Activated T-helper 1 cell treated with Interleukin-2 at 50 U/mL for 16 hours (primary cell): ENCODE data around the gene CSNK2A3.
"Not testable (repeated sequence)": the region's sequence is repeated elsewhere in the genome, so short reads cannot be mapped to it uniquely, and the experiment has no call there.

Source experiments
- DNase-seq: peaks from one replicate; pipeline ENCODE4 v3.0.0-alpha.2; 2020; ENCODE audit warnings: low read depth

Gene CSNK2A3

DNA sequence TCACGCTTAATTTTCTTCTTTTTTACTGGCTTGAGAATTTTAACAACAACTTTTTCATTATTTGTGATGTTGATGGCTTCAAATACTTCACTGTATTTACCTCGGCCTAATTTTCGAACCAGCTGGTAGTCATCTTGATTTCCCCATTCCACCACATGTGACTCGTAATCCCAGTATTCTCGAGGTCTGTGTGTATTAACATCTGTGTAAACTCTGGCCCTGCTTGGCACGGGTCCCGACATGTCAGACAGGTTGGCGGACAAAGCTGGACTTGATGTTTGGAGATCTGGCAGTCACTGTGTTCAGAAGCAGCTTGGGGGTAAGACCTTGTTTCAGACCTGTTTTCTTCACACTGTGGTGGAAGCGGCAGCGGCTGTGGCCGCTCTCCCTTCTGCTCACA lies at the start of gene CSNK2A3:
CSNK2A3 (minus strand) TSS at position 373 of the 400 bp plus-strand sequence; CDS start at position 242, 131 bp downstream.
- not testable (repeated sequence) for DNase-seq

DNA sequence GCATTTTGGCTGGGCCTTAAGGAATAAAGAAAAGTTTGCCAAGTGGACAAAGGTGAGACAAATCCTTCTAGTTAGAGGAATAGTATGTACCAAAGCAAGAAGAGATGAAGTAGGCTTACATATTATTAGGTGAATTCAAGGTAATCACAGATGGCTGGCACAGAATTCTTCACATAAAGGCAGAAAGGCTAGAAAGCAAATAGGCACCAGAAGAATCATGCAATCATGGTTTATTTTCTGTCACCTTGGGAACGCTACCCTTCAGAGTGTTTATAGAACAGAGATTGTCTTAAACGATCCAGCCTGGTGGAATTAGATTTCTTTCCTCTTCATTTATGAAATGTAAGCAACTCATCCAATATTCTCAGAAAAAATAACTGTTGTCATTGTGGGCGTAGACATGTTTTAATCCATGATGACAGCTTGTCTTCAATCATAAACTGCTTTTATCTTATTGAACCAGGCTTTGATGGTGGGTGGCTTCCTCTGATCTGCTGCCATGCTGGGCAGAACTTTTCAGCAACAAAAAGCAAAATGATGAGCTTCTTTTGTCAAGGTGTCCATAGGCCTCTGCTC lies 49.0 kb upstream of the CSNK2A3 start:
- DNase-seq: no peak

DNA sequence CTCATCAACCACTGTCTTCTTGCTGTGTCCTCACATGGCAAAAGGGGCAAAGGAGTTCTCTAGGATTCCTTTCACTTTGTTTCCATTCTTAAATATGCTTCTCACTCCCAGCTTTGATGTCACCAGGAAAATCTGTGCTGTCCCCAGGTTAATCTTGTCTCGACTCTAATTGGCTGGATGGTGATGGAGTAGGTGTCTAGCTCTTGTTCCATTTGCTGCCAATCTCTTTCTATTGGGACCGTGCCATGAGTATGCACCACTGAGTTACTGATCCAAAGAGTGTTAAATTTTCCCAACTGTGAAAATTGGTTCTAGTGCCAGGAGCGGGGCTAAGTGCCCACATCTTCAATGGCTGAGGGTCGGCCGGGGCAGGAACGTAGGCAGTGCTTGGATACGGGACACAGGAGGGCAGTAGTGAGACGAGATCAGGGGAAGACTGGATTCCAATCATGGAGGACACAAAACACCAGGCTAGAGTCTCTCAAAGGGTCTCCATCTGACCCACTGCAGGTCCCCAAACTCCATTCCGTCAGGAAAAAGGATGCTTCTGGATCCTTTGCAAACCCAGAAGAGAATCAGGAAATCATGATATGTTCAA lies 47.7 kb upstream of the CSNK2A3 start:
- no peak for DNase-seq

DNA sequence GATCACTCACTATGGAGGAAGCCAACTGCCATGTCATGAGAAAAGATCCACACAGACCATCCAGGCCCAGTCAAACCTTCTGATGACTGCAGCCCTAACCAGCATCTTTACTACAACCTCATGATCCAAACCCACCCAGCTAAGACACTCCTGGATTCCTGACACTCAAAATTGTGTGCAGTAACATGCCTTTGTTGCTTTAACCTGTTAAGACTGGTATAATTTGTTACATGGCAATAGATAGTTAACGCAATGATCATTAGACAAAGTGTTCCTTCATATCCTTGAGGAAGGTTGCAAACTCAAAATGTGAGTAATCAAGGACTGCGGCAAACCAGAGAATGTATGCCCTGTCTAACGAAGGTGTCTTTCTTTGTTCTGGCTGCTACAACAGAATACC lies 47.1 kb upstream of the CSNK2A3 start:
- no peak for DNase-seq

DNA sequence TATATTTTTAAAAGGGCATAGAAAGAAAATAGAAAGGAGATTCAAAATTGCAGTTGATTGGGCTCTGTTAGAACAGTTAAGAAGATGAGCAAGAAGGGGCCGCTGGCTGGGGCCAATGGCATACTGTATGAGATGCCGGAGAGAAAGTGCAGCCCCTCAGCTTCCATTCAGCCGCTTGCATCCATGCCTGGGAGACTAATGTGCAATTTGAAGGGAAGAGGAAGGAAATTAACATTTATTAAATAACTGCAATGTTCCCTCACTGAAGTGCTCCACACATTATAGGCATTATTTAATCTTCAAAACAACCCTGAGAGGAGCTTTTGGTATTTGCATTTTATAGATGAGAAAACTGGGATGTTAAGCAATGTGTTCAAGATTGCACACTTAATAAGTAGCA lies 44.7 kb upstream of the CSNK2A3 start:
- no peak for DNase-seq

DNA sequence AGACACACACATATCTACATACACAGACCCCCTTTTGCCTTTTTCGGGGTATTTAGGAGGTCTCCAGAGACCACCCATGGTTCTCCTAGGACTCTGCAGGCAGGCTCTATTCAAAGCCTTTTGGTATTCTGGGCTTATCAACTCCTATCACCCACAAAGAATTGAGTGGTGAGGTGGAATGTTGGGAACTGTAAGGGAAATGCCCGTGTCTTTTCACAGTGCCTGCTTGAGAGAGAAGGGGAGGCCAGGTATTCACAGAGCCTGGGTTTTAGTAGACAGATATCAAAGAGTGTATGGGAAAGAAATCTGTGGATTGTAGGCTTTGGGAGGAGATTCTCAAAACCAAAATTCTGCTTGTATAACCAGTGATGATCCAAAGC lies 44.0 kb upstream of the CSNK2A3 start:
- DNase-seq: no peak

DNA sequence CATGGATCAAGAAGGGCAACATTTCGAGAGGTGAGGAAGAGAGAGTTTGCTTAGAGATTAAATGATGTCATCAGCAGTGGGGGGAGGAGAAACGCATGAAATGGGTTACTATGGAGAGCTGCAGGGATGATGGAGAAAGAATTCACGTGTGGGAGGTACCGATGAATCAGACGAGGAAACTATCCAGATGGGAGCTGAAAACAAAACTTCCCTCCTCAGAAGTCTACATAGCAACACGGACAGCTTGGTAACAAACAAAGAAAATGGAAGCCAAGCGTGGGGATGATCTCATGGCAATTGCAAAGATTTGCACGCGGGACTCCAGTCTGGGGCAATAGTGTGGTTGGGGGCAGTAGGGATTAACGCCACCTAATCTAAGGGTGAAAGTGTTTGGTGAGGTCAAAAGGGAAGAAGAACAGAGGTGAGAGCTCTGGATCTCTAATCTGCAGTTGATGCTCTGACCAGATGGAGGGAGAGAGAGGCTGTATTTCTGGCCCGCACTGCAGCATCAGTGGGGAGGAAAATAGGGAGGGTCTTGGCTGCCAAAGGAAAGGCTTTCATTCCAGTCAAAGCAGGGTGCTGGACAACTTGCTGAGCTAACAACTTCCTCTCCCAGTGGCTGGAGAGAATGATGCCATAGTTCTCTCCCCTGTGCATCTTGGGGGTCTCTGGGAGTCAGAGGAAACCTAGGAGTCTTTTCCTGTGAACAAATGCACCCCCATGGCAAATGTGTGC lies 43.4 kb upstream of the CSNK2A3 start:
- no peak for DNase-seq

DNA sequence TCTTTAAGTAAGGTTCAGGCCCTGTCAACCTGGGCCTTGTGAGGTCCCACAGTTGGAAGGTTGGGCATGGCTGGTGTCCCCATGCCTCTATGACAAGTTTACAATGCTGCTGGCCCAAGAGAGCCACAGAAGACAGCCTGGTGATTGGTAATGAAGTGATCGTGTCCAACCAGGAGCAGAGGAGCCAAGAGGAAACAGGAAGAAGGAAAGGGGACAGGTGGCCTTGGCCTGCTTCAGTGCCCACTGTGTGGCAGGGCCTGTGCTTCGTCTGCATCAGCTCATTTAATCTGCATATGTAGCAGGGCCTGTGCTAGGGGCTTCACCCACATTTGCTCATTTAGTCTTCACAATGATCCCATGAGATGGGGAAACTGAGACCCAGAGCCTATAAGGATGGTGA lies 42.1 kb upstream of the CSNK2A3 start:
- no peak for DNase-seq

DNA sequence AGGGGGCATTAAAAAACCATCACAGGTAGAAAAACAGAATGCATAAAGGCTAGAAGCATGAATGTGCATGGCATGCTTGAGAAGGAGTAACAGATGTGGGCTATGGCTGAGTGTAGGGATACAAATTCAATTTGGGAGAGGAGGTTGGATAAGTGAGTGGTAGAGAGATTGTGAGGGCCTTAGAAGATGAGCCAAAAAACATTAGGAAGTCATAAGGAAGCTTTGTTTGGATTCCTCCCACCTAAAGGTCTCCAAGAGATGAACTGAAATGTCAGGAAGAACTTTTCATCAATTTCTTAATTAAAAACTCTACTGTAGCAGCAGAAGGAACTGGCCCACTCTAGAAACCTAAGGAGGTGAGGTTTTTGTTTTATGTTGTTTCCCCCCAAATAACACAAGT lies 41.2 kb upstream of the CSNK2A3 start:
- no peak for DNase-seq

DNA sequence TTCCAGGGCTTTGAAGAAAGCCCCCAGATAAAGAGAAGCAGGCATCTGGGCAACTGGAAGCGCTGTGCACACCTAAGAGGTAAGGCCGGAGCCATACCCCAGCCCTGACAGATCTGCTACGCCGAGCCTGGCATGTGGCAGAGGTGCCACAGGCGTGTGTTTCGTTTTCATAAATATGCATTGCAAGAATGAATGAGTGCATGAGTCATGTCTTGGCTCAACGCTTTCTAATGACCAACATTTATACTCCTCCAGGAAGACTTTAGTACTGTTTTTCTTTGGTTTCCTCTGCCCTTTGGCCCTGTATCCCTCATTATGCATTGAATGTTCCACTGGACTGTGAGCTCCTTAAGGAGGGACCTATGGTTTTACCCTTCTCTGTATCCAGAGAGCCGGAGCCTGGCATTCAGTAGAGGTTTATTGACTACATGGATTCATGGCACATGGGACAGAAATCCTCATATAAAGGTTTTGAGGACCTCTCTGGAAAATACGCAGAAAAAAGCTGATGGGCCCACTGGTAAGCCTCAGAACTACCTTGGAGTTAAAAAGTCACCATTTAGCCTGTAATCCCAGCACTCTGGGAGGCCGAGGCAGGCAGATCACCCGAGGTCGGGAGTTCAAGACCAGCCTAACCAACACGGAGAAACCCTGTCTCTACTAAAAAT lies 38.9 kb upstream of the CSNK2A3 start:
- no peak for DNase-seq

DNA sequence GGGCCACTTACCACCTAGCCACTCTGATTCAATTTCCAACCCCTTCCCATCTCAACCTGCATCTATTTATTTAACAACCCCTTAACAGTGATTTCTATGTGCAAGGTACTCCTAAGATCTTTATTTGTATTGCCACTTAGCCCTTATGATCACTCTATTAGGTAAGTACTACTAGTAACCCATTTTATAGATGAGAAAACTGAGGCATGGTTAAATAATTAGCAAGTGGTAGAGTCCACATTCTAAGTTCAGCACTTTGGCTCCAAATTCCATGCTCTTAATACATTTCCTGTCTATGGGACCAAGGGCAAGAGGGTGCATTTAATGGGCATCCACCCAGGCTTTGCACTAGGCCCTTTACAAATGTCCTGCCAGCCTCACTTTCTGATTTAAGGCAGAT lies 38.1 kb upstream of the CSNK2A3 start:
- DNase-seq: no peak

DNA sequence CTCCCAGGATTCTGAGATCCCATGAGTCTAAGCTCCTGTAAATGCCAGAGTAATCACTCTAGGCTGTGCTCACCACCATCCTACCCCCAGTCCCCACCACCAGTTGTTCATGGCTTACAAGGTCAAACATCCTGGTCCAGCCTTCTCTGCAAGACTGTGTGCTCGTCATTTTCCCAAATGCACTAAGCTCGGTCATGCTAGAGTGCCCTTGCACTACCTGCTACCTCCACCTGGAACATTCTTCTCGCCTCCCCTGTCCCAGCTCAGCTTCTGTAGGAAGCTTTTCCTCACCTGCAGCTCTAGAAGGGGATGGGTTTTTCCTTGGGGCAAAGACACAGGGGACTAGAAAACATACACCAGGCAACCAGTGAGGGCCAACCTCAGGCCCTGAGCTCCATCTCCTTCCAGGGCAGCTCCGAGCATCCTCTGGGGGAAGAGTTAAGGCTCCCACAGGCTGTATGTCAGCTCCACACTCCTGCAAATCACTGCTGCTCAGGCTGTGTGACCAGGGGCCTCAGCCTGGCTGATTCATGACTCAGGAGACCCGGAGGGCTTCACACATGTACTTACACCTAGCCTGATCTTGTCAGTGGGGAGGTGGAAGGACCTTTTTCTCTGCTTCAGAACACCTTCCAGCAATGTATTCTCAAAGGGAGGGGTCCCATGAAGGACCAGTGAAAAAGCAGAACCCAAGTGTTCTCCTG lies 37.2 kb upstream of the CSNK2A3 start:
- no peak for DNase-seq

DNA sequence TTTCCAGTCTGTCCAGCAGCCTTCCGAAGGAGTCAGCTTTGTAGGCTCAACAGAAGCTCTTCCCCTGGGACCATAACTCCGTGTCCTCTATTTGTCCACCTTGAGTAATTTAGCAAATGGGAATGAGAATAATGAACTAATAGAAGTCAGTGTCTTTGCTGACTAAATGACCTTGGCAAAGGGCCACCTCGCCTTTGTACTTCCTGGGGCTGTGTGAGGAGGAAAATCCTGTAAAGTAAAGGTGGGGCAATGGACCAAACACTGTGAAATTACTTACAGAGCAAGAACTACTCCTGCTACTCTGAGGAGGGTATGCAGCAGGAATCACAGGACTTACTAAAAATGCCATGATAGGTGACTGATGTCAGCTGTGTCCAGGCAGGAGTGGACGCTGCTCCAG lies 36.2 kb upstream of the CSNK2A3 start:
- no peak for DNase-seq

DNA sequence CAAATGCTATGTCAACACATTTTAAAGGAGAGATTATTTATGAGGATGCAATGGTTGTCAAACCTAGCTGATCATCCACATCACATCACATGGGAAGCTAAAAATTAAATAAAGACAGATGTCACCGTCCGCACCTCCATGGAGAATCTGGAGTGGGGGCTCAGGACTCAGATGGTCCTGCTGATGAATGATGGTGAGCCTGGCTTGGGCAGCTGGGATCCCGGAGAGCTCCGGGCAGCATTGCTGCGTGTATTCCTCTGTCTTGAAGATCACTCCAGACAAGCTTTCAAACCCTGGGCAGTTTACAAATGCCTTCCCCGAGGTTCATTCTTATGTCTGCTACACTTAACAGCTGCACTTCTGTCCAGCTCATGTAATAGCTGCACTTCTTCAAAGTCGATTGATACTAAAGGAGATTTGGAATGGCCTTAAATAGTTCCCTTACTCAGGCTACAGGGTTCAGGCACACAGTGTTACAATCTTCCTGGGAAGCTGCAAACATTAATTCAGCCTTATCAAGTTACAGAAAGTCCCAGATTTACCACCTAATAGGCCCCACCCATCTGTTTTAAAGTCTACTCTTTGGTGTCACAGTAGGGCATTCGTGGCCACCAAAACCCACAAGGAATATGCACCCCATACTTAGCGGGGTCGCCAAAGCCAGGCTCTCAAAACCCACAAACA lies 34.7 kb upstream of the CSNK2A3 start:
- no peak for DNase-seq

DNA sequence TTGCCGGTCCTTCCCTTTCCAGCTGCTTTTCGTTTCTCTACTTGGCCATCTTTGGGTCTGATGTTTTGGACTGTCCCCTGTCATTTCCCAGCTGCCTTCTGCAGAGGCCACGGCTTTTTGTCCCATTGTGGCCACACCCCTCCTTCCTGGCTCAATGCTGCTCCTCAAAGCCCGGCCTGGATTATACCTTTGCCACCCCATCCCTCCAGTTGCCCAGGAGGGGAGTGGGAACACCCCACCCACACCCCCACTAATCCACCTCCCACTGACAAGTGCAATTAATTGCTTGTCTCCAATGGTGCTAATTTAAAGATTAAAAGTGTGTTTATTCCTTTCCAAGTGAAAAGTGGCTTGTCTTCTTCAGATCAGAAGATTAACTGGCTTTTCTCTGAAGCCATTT lies 34.2 kb upstream of the CSNK2A3 start:
- no peak for DNase-seq

DNA sequence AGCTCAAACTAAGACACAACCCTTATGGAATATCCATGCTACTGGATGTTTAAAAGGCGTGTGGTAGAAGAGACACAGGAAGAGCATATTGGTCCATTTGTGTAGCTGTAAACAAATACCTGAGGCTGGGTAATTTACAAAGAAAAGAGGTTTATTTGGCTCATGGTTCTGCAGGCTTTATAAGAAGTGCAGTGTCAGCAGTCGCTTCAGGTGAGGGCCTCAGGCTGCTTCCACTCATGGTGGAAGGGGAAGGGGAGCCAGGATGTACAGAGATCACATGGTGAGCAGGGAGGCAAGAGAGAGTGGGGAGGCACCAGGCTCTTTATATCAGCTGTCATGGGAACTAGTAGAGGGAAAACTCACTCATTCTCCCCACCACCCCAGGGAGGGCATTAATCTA lies 31.8 kb upstream of the CSNK2A3 start:
- DNase-seq: no peak

DNA sequence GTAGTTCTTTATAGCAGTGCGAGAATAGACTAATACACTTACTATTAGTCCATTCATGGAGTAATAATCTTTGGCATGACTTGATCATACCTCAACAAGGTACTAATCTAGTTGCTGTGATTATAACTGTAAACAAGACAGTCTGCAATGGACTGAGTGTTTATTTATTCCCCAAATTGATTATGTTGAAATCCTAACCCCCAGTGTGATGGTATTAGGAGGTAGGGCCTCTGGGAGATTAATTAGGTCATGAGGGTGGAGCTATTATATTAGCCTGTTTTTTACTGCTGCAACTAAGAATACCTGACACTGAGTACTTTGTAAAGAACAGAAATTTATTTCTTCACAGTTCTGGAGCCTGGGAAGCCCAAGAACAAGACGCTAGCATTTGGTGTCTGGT lies 30.9 kb upstream of the CSNK2A3 start:
- no peak for DNase-seq

DNA sequence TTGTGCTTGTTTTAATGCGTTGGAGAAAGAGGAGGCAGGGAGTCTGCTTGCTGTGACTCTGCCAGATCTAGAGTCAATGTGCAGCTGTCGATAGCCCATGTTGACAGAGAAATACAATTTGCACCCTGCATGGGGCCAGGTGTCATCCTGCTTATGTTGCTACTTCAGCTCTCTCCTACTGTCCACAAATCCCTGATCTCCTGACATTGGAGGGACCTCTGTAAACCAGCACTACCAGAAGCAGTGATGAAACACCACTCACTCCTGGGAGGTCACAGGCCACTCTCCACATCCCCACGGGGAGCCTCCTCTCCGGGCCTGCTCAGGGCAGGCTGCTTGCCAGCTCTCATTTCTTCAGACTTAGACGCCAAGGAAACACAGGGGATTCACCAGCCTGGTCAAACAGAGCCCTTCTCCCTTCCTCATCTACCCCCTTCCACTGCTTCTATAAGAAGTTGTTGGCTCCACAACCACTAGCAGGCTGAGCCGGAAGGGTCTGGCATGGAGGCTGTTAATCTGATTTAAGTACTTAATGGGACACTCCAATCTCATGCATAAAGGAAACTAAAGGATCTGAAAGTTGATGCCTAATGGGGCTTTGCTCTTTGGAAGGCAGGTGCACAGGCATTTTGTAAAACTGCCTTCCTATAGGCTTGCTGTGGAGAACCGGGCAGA lies 29.9 kb upstream of the CSNK2A3 start:
- no peak for DNase-seq

DNA sequence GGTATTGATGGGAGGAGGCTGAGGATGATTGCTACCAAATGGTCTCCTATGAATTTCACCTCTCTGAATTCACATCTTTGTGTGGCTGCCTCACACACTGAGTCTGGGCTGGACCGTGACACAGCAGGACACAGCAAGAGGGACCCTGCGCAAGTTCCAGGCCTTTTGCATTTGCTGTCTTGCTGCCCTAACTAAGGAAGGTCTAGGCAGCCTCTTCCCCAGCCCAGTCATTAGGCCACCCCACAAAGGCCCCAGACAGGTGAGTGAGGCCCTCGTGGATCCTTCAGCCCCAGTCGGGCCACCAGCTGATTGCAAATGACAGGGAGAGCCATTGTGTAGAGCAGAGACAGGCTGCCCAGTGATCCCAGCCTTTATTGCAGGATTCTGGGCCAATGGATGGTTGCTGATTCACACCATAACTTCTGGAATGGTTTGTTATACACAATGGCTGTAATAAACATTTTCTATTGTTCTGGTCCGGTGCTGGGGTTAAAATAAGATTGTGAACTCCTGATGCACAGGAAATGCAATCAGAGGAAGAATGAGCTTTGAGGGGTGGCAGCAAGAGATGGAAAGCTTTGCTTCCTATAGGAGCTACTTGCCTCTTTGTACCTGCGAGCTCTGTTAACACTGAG lies 28.5 kb upstream of the CSNK2A3 start:
- DNase-seq: no peak

DNA sequence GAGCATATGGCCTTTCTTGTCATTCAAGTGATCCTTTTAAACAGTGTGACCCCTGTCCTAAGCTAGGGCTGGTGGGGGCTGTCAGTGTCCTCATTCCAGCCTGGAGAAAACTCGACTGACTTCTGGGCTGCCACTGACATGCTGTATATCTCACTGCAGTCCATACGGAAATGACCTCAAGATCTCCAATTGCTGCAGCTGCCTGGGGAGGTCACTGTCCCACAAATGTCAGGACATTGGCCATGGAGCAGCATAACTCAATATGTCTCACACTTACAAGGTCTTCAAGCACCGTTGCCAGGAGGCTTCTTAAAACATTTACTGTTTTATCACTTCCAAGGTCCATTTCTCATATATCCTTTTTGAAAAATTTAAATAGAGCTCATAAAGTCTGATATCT lies 27.8 kb upstream of the CSNK2A3 start:
- no peak for DNase-seq

DNA sequence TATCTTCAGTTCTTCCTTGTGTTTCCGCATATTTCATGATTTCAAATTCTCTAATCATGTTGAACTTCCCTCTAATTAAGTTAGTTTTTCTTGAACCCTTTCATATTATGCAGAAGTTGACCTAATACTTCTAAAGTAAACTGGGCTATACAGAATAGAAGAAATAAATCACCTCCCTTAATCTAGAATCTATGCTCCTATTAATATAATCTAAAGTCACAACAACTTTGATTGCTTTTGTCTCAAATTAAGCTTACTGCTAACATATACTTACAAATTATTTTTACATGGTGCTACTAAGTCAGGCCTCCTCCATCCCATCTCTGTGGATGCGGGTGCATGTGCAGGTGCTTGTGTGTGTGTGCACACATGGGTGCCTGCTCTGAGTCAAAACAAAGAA lies 27.3 kb upstream of the CSNK2A3 start:
- no peak for DNase-seq
